SK-N-SH (cell line): ENCODE results near the gene NSL1. TPM values are rescaled to one million over a fixed set of nuclear protein-coding genes. Genes with fewer than 3 reads are reported as not detected.
A peak's percentile ranks its signal among the peaks of the same experiment; 100 is the strongest.

Experiments
- CTCF ChIA-PET: fragments of 300-600, 350-600 bp; formaldehyde crosslinking; extraction: SDS; loops from one replicate; lab custom pipeline; 2021; lab: Yijun Ruan, JAX
- POLR2A ChIA-PET: fragments of 350-600 bp; sonication (Branson Sonifier 250); formaldehyde crosslinking; extraction: SDS; loops from one replicate; lab custom pipeline; 2020; ENCODE audit warnings: antibody characterized with exemption, inconsistent platforms; lab: Yijun Ruan, JAX
- DNase-seq: peaks from one replicate; pipeline ENCODE4 v3.0.0; 2012
- H2AFZ ChIP-seq: fragments of 200-600 bp; sonication (generic); 2 replicates; pipeline ENCODE4 v1.8.1; 2016; ENCODE audit warnings: antibody characterized with exemption, mild to moderate bottlenecking, low read depth
- H3F3A ChIP-seq: fragments of 200-600 bp; sonication (generic); replicated peaks from 2 replicates; pipeline ENCODE3; 2016; ENCODE audit warnings: antibody characterized with exemption, mild to moderate bottlenecking; ENCODE audit not compliant: insufficient read depth
- H3K27ac ChIP-seq, 2 experiments: fragments of 200-500 bp in 1 of 2; fragments of 200-600 bp in 1 of 2; sonication (Bioruptor generic) in 1 of 2; sonication (generic), shearing (Covaris generic) in 1 of 2; 2 replicates each; pipeline versions ENCODE4 v1.5.1 to v1.6.1; 2014 to 2016; ENCODE audit warnings: low read depth in 2 of 2, inconsistent platforms in 1 of 2, low read length in 1 of 2, mild to moderate bottlenecking in 1 of 2, mixed read lengths in 1 of 2
- H3K27me3 ChIP-seq: fragments of 200-600 bp; sonication (generic), shearing (Covaris generic); 2 replicates; pipeline ENCODE4 v1.6.1; 2016; ENCODE audit warnings: mixed run types; ENCODE audit not compliant: insufficient read depth
- H3K36me3 ChIP-seq, 2 experiments: fragments of 200-500 bp in 1 of 2; fragments of 200-600 bp in 1 of 2; sonication (Bioruptor generic) in 1 of 2; sonication (generic) in 1 of 2; replicated peaks in 1 of 2; 2 replicates each; pipeline versions ENCODE3 to v1.5.1; 2014 to 2016; ENCODE audit warnings: low read length in 1 of 2, mild to moderate bottlenecking in 1 of 2; ENCODE audit not compliant: insufficient read depth in 2 of 2, control insufficient read depth in 1 of 2
- H3K4me1 ChIP-seq, 2 experiments: fragments of 200-500 bp in 1 of 2; fragments of 200-600 bp in 1 of 2; sonication (Bioruptor generic) in 1 of 2; sonication (generic), shearing (Covaris generic) in 1 of 2; 2 replicates each; pipeline versions ENCODE4 v1.5.1 to v1.6.1; 2014 to 2016; ENCODE audit warnings: low read depth in 1 of 2, low read length in 1 of 2, mixed run types in 1 of 2; ENCODE audit not compliant: insufficient read depth in 2 of 2, control insufficient read depth in 1 of 2
- H3K4me2 ChIP-seq: fragments of 200-600 bp; sonication (generic), shearing (Covaris generic); 2 replicates; pipeline ENCODE4 v1.6.1; 2017; ENCODE audit warnings: mixed run types
- H3K4me3 ChIP-seq, 2 experiments: fragments of 200-500 bp in 1 of 2; fragments of 200-600 bp in 1 of 2; sonication (Bioruptor generic) in 1 of 2; sonication (generic), shearing (Covaris generic) in 1 of 2; 2 replicates each; pipeline versions ENCODE4 v1.5.1 to v1.8.1; 2014 to 2016; ENCODE audit warnings: low read depth in 2 of 2, inconsistent platforms in 1 of 2, low read length in 1 of 2, mild to moderate bottlenecking in 1 of 2, mixed read lengths in 1 of 2, moderate library complexity in 1 of 2
- H3K79me2 ChIP-seq: fragments of 200-600 bp; sonication (generic); 2 replicates; pipeline ENCODE4 v1.8.1; 2017; ENCODE audit warnings: mild to moderate bottlenecking; ENCODE audit not compliant: insufficient read depth
- H3K9ac ChIP-seq: fragments of 200-600 bp; sonication (generic); 2 replicates; pipeline ENCODE4 v1.6.1; 2017; ENCODE audit warnings: mixed run types
- H3K9me2 ChIP-seq: fragments of 200-600 bp; sonication (generic); 2 replicates; pipeline ENCODE4 v1.6.1; 2017; ENCODE audit warnings: mixed run types
- H3K9me3 ChIP-seq: fragments of 200-600 bp; sonication (generic); 2 replicates; pipeline ENCODE4 v1.6.1; 2017; ENCODE audit warnings: mixed run types, mild to moderate bottlenecking, moderate library complexity
- H4K20me1 ChIP-seq: fragments of 200-600 bp; sonication (generic); 2 replicates; pipeline ENCODE4 v1.6.1; 2017; ENCODE audit warnings: mild to moderate bottlenecking, mixed run types; ENCODE audit not compliant: insufficient read depth
- EP300 ChIP-seq, 2 experiments: IDR thresholded peaks; 2 replicates each; pipeline versions ENCODE4 v1.4.0 to v1.6.1; 2012; ENCODE audit warnings: borderline replicate concordance in 1 of 2, low read depth in 1 of 2, low read length in 1 of 2
- EZH2phosphoT487 ChIP-seq: fragments of 200-600 bp; sonication (generic); IDR thresholded peaks from 2 replicates; pipeline ENCODE4 v1.6.1; 2017; ENCODE audit warnings: low read depth, mixed run types, mild to moderate bottlenecking, antibody characterized with exemption, moderate library complexity, borderline replicate concordance
- FOXJ3 ChIP-seq: sonication (generic); formaldehyde crosslinking; IDR thresholded peaks from 2 replicates; pipeline ENCODE4 v1.5.1; 2020; ENCODE audit warnings: mild to moderate bottlenecking, missing genetic modification reagents
- FOXM1 ChIP-seq: IDR thresholded peaks from 2 replicates; pipeline ENCODE4 v1.4.0; 2012; ENCODE audit warnings: low read depth, mild to moderate bottlenecking
- GATA2 ChIP-seq: sonication (generic); formaldehyde crosslinking; IDR thresholded peaks from 2 replicates; pipeline ENCODE4 v1.5.0; 2020; ENCODE audit warnings: mild to moderate bottlenecking, missing genetic modification reagents
- NRF1 ChIP-seq: IDR thresholded peaks from 2 replicates; pipeline ENCODE4 v1.6.1; 2012; ENCODE audit warnings: low read depth, mild to moderate bottlenecking, low read length
- RAD21 ChIP-seq: IDR thresholded peaks from 2 replicates; pipeline ENCODE4 v1.6.1; 2012; ENCODE audit warnings: mild to moderate bottlenecking, low read length
- RXRA ChIP-seq: IDR thresholded peaks from 2 replicates; pipeline ENCODE4 v1.4.0; 2012; ENCODE audit warnings: low read depth, mild to moderate bottlenecking, borderline replicate concordance
- SIN3A ChIP-seq: IDR thresholded peaks from 2 replicates; pipeline ENCODE4 v1.6.1; 2012; ENCODE audit warnings: low read depth, mild to moderate bottlenecking, low read length, moderate library complexity, borderline replicate concordance
- SMC3 ChIP-seq: IDR thresholded peaks from 2 replicates; pipeline ENCODE4 v1.6.1; 2012; ENCODE audit warnings: low read depth, low read length, improper control_type of control experiment
- TCF12 ChIP-seq: IDR thresholded peaks from 2 replicates; pipeline ENCODE4 v1.4.0; 2012
- YY1 ChIP-seq: IDR thresholded peaks from 2 replicates; pipeline ENCODE4 v1.4.0; 2012; ENCODE audit warnings: low read depth, mild to moderate bottlenecking
- ZBTB33 ChIP-seq: IDR thresholded peaks from 2 replicates; pipeline ENCODE4 v1.4.0; 2012; ENCODE audit warnings: low read depth, borderline replicate concordance
- WGBS: methylation state at CpG from one replicate; pipeline ENCODE4 v1.1.6; 2017; ENCODE audit warnings: low lambda C conversion rate; 5-methylcytosine and 5-hydroxymethylcytosine counted together
- polyA plus RNA-seq, 3 experiments: library from polyadenylated mRNA; depleted of rRNA; stranded (reverse); fragments of >200 nt; gene quantifications; 2 replicates each; pipeline ENCODE4 v1.2.3, GENCODE V29; 2012
- TF ChIP-seq, protein P1 (sequence below): IDR thresholded peaks from 2 replicates; pipeline ENCODE4; 2012
- TF ChIP-seq, protein P2 (sequence below): fragments of 200-600 bp; sonication (generic); IDR thresholded peaks from 2 replicates; pipeline ENCODE4 v1.6.1; 2017; ENCODE audit warnings: antibody characterized with exemption, mild to moderate bottlenecking, moderate library complexity
- TF ChIP-seq, protein P3 (sequence below): fragments of 150-350 bp; IDR thresholded peaks from 2 replicates; pipeline ENCODE4 v1.6.1; 2017; ENCODE audit warnings: antibody characterized with exemption, low read length, low read depth, borderline replicate concordance
- TF ChIP-seq, protein P4 (sequence below): fragments of 150-350 bp; IDR thresholded peaks from 2 replicates; pipeline ENCODE4 v1.6.1; 2016; ENCODE audit warnings: mild to moderate bottlenecking, low read depth, low read length

Gene NSL1
- polyA plus RNA-seq, 1 of the 3 experiments (the other 2 are of a cell fraction), result 22.5 TPM

DNA sequence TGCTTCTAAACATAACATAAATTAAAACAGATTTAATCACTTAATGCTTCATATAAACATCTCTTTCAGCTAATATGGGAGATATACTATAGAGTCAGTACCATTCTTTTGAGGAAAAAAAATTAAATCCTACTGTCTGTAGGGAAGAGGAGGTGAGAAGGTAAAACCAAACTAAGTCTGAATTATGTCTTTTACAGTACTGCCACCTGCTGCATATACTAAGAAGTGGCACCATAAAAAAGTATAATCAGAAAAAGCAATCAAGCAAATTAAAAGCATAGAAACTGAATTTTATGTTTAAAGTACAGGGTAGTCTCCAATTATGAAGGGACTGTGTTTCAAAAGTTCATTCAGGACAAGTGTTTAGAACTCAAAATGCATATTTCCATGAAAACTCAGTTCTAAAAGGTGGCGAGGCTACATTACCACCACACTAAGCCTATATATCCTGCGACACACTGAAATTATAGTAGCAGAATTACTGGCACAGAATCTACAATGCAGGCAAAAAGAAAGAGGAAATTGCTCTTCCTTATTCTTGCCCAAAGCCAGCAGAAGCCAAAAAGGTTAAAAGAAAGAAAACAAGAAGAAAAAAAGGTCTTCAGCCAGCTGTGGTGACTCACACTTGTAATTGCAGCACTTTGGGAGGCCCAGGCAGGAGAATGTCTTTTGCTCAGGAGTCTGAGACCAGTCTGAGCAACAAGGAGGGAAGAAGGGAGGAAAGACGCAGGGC, 9.0 kb downstream of the NSL1 start:
- no peaks in the 10 kb centered on the region for H3K9me2 ChIP-seq
- no peaks in the 10 kb centered on the region for H3K4me1 ChIP-seq
- H3K4me3 ChIP-seq, result no peak overlapping the region; a peak in 1 of 4 replicates
- no peak overlapping the region for H3K4me2 ChIP-seq
- no peaks in the 10 kb centered on the region for H4K20me1 ChIP-seq
- no peaks in the 10 kb centered on the region for H3K9me3 ChIP-seq
- peaks cover 13% of the 10 kb centered on the region; the same call in 1 of the 2 replicates for H3K79me2 ChIP-seq
- H3K27me3 ChIP-seq, result no peaks in the 10 kb centered on the region
- ChIA-PET CTCF (interaction anchor here (0.5 to 3.0 kb wide), 31 partner anchors 8 to 327 kb away, joined by 3 to 22 read pairs (median 4); partner anchors contain the start of genes ATF3, NSL1 and TATDN3), POLR2A (interaction anchor here (1.0 kb wide), 1 partner anchor 174 kb away, joined by 3 read pairs; the partner anchor contains the start of gene ATF3)
- peaks cover 41 to 54% of the 10 kb centered on the region in 2 experiments for H3K36me3 ChIP-seq
- TF ChIP-seq RAD21, result peak; percentile 79
- TF ChIP-seq SMC3, result peak; percentile 38; the same call in 1 of the 2 replicates
- no peak for TF ChIP-seq TCF12
- no peak for TF ChIP-seq SIN3A
- TF ChIP-seq, protein P1, sequence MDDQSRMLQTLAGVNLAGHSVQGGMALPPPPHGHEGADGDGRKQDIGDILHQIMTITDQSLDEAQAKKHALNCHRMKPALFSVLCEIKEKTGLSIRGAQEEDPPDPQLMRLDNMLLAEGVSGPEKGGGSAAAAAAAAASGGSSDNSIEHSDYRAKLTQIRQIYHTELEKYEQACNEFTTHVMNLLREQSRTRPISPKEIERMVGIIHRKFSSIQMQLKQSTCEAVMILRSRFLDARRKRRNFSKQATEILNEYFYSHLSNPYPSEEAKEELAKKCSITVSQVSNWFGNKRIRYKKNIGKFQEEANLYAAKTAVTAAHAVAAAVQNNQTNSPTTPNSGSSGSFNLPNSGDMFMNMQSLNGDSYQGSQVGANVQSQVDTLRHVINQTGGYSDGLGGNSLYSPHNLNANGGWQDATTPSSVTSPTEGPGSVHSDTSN, result no peak
- TF ChIP-seq, protein P2, sequence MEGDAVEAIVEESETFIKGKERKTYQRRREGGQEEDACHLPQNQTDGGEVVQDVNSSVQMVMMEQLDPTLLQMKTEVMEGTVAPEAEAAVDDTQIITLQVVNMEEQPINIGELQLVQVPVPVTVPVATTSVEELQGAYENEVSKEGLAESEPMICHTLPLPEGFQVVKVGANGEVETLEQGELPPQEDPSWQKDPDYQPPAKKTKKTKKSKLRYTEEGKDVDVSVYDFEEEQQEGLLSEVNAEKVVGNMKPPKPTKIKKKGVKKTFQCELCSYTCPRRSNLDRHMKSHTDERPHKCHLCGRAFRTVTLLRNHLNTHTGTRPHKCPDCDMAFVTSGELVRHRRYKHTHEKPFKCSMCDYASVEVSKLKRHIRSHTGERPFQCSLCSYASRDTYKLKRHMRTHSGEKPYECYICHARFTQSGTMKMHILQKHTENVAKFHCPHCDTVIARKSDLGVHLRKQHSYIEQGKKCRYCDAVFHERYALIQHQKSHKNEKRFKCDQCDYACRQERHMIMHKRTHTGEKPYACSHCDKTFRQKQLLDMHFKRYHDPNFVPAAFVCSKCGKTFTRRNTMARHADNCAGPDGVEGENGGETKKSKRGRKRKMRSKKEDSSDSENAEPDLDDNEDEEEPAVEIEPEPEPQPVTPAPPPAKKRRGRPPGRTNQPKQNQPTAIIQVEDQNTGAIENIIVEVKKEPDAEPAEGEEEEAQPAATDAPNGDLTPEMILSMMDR, result peak; percentile 74
- TF ChIP-seq, all 33 proteins: peak for 3
- 89% methylated on average over 3 of the region's 3 CpGs for WGBS
- DNase-seq, result peak; percentile 41
- Histone ChIP-seq H3K9ac (no peak overlapping the region), H2AFZ (no peak overlapping the region), H3F3A (peaks cover 10% of the 10 kb centered on the region), H3K27ac (no peak overlapping the region)

DNA sequence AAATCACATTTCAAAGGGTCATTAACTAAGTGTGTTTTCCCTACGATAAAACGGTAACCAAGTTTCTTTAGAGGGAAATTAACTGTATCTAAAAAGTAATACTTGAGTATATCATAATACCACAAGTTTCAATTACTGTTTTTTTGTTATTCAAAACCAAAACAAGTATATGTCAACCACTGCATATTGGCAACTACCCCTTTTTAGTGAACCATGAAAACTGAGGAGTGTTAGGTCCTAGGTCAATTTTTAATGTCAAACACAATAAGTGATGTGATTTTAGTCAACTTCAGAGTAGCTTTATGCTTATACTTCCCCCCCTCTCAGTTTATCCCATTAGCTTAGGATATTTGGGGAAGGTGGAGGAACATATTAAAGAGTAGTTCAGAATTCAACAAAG, 10.4 kb downstream of the NSL1 start:
- Histone ChIP-seq H3K9ac (no peak overlapping the region), H3K4me1 (no peaks in the 10 kb centered on the region), H3K4me2 (no peak overlapping the region), H3K4me3 (no peak overlapping the region), H4K20me1 (no peaks in the 10 kb centered on the region), H3F3A (peaks cover 10% of the 10 kb centered on the region), H3K9me3 (no peaks in the 10 kb centered on the region), H3K27ac (no peak overlapping the region), H3K36me3 (peaks cover 45 to 50% of the 10 kb centered on the region in 2 experiments), H3K27me3 (no peaks in the 10 kb centered on the region), H3K79me2 (no peaks in the 10 kb centered on the region), H2AFZ (no peak overlapping the region), H3K9me2 (no peaks in the 10 kb centered on the region)
- no peak for DNase-seq
- 93% methylated on average over 2 of the region's 2 CpGs for WGBS
- POLR2A ChIA-PET, result interaction anchor here (1.0 kb wide), 1 partner anchor 173 kb away, joined by 3 read pairs; the partner anchor contains the start of gene ATF3
- CTCF ChIA-PET, result interaction anchor here (0.9 to 3.0 kb wide), 17 partner anchors 8 to 328 kb away, joined by 3 to 22 read pairs (median 5); partner anchors contain the start of genes NSL1 and TATDN3
- TF ChIP-seq YY1 (no peak), GATA2 (CRISPR knock-in tag) (no peak), EZH2phosphoT487 (no peak), EP300 (IDR thresholded peaks at IDR 0.05; ENCODE audit: borderline replicate concordance in 1 of 2, low read depth in 1 of 2, low read length in 1 of 2) (no peak), NRF1 (no peak), ZBTB33 (no peak), RXRA (no peak), FOXJ3 (CRISPR knock-in tag) (no peak), RAD21 (no peak), FOXM1 (no peak)
- TF ChIP-seq, protein P3, sequence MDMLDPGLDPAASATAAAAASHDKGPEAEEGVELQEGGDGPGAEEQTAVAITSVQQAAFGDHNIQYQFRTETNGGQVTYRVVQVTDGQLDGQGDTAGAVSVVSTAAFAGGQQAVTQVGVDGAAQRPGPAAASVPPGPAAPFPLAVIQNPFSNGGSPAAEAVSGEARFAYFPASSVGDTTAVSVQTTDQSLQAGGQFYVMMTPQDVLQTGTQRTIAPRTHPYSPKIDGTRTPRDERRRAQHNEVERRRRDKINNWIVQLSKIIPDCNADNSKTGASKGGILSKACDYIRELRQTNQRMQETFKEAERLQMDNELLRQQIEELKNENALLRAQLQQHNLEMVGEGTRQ, result no peak
- TF ChIP-seq, protein P4, sequence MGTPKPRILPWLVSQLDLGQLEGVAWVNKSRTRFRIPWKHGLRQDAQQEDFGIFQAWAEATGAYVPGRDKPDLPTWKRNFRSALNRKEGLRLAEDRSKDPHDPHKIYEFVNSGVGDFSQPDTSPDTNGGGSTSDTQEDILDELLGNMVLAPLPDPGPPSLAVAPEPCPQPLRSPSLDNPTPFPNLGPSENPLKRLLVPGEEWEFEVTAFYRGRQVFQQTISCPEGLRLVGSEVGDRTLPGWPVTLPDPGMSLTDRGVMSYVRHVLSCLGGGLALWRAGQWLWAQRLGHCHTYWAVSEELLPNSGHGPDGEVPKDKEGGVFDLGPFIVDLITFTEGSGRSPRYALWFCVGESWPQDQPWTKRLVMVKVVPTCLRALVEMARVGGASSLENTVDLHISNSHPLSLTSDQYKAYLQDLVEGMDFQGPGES, result no peak
